GM23338 (cell line): Measurements from ENCODE around the gene CPXM2.

Experiments
- CREB1 ChIP-seq: fragments of 250-450 bp; sonication (Bioruptor Pico); IDR thresholded peaks from 2 replicates; pipeline ENCODE4 v1.5.0; 2020; ENCODE audit warnings: low read depth, mild to moderate bottlenecking, moderate library complexity
- CTCF ChIP-seq, 2 experiments: fragments of 200-600 bp in 1 of 2; sonication (generic) in 1 of 2; conservative IDR thresholded peaks; 2 replicates each; pipeline versions ENCODE4 v1.5.1 to v1.6.1; 2016 to 2017; ENCODE audit warnings: antibody characterized with exemption in 2 of 2, low read depth in 2 of 2, mild to moderate bottlenecking in 2 of 2, moderate library complexity in 1 of 2
- ETS1 ChIP-seq: IDR thresholded peaks from 2 replicates; pipeline ENCODE4 v1.6.1; 2016; ENCODE audit warnings: antibody characterized with exemption
- EZH2 ChIP-seq: fragments of 200-600 bp; sonication (generic); IDR thresholded peaks from one replicate; pipeline ENCODE4 v1.8.0; 2017; ENCODE audit warnings: antibody characterized with exemption, mild to moderate bottlenecking, low read depth; ENCODE audit not compliant: unreplicated experiment
- EZH2phosphoT487 ChIP-seq: fragments of 200-600 bp; sonication (generic); IDR thresholded peaks from one replicate; pipeline ENCODE4 v1.8.1; 2018; ENCODE audit warnings: antibody characterized with exemption; ENCODE audit not compliant: unreplicated experiment
- JUNB ChIP-seq: IDR thresholded peaks from one replicate; pipeline ENCODE4 v1.6.1; 2016; ENCODE audit warnings: antibody characterized with exemption; ENCODE audit not compliant: unreplicated experiment
- POLR2AphosphoS5 ChIP-seq: IDR thresholded peaks from 2 replicates; pipeline ENCODE4 v1.6.1; 2016; ENCODE audit warnings: antibody characterized with exemption, low read depth
- REST ChIP-seq: IDR thresholded peaks from one replicate; pipeline ENCODE4 v1.6.1; 2018; ENCODE audit warnings: antibody characterized with exemption; ENCODE audit not compliant: unreplicated experiment
- STAT1 ChIP-seq: IDR thresholded peaks from one replicate; pipeline ENCODE4 v1.6.1; 2016; ENCODE audit warnings: antibody characterized with exemption; ENCODE audit not compliant: unreplicated experiment
- ZNF114 ChIP-seq: fragments of 250-450 bp; sonication (Bioruptor Pico); IDR thresholded peaks from 2 replicates; pipeline ENCODE4 v1.5.0; 2020; ENCODE audit warnings: mild to moderate bottlenecking, moderate library complexity
- ZNF462 ChIP-seq: fragments of 250-450 bp; sonication (Bioruptor Pico); IDR thresholded peaks from 2 replicates; pipeline ENCODE4 v1.5.0; 2020; ENCODE audit warnings: mild to moderate bottlenecking, moderate library complexity

GRCh38 chr10:123922126-123922525 lies 30.5 kb upstream of the CPXM2 start:
- TF ChIP-seq EZH2phosphoT487 (no peak), CTCF (conservative IDR thresholded peaks at IDR 0.05; ENCODE audit: low read depth in 2 of 2) (no peak), ETS1 (no peak), REST (no peak), EZH2 (no peak), CREB1 (CRISPR knock-in tag) (no peak), POLR2AphosphoS5 (no peak), JUNB (no peak), STAT1 (no peak), ZNF462 (CRISPR knock-in tag) (no peak), ZNF114 (no peak)
